LNCAP (cell line): ENCODE data around the gene SH3RF3.

Experiments
- TF ChIP-seq, protein P1 (sequence below): fragments of 450-650 bp; IDR thresholded peaks from 2 replicates; pipeline ENCODE4 v1.5.1; 2017; ENCODE audit warnings: mild to moderate bottlenecking

Gene SH3RF3

DNA sequence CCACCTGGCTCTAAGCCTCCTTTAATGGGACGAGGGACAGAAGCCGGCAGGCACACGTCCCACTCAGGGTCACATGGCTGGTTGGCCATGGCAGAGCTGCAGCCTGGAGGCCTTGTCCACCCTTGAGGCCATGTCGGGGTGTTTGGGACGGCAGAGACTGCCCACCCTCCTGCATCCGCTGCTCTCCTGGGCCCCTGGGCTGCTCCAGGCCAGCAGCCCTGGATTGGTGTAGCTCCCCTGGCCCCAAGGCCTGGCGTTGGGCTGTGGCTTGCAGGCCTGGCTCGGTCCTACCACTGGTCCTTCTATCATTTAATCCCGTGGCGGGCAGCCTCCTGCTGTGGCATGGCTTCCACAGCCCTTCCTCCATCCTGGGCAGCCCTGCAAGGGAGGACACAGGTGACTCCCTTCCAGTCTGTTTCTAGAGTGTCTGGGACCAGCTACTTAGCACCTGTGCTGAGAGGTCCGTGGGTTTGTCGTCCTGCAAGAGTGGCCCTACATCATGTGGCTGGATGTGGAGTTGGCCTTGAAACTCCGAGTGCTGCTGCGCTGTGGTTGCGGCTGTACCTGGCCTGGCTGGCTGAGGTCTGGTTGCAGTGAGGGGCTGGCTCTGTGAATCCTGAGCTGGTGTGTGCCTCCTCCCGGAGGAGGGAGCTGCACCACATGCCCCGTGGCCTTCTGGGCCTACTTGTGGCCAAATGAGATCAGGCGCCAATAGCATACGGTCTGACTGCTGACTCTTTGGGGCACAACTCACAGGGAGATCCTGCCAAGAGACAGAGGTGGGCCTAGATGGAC lies 67.3 kb downstream of the SH3RF3 start:
- TF ChIP-seq, protein P1, sequence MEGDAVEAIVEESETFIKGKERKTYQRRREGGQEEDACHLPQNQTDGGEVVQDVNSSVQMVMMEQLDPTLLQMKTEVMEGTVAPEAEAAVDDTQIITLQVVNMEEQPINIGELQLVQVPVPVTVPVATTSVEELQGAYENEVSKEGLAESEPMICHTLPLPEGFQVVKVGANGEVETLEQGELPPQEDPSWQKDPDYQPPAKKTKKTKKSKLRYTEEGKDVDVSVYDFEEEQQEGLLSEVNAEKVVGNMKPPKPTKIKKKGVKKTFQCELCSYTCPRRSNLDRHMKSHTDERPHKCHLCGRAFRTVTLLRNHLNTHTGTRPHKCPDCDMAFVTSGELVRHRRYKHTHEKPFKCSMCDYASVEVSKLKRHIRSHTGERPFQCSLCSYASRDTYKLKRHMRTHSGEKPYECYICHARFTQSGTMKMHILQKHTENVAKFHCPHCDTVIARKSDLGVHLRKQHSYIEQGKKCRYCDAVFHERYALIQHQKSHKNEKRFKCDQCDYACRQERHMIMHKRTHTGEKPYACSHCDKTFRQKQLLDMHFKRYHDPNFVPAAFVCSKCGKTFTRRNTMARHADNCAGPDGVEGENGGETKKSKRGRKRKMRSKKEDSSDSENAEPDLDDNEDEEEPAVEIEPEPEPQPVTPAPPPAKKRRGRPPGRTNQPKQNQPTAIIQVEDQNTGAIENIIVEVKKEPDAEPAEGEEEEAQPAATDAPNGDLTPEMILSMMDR = no peak

DNA sequence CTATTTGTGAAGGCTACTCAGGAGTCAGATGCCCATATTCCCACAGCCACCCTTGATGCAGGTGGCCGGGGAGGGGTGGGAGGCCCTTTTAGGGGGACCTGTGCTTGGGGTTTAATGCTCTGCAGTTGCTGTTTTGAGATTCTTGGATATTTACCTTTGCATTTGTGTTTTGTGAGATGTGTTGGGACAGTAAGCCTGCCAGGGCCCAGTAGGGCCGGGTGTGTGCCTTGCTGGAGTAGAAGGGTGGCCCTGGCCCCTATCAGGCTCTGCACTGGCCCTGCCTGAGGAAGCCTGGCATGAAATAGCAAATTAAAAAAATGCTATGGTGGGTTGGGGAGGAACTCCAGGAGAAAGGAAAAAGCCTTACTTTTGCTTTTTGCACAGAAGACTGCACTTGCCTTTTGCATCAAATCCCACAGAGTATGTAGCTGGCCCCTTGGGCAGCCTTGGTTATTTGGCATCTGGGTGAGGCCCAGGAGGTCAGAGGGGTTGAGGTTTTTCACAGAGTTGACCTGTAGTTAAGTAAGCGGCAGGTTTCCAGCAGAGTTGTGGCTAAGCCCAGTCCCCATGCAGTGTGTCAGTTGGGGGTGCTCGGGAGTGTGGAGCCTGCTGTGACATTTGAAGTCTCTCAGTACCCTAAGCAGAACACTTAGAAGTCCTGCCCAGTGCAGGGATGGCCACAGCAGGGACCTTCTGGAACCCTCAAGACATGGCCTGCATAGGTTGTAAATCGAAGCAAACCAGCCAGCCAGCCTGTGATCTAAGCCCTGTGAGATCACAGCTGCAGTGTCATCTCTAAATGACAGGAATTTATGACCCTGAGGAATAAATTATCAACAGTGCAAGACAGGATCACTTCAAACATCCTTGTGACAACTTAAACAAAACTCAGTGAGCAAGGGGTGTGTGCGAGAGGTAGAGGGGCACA lies 68.8 kb downstream of the SH3RF3 start:
- TF ChIP-seq, protein P1 = no peak

DNA sequence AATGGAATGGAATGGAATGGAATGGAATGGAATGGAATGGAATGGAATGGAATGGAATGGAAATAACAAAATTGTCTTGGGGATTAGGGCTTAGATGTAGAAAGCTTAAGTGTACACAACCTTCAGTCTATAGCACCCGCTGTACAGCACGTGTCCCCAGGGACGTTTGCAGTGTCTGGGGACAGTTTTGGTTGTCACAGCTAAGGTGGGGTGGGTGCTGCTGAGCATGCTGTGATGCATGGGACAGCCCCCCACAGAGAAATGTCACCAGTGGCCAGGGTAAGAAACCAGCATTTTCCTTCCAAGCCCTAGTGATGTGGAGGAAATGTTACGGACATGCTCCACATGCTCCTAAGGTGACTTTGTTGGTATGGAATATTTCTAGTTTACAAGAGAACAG lies 70.8 kb downstream of the SH3RF3 start:
- TF ChIP-seq, protein P1 = no peak

DNA sequence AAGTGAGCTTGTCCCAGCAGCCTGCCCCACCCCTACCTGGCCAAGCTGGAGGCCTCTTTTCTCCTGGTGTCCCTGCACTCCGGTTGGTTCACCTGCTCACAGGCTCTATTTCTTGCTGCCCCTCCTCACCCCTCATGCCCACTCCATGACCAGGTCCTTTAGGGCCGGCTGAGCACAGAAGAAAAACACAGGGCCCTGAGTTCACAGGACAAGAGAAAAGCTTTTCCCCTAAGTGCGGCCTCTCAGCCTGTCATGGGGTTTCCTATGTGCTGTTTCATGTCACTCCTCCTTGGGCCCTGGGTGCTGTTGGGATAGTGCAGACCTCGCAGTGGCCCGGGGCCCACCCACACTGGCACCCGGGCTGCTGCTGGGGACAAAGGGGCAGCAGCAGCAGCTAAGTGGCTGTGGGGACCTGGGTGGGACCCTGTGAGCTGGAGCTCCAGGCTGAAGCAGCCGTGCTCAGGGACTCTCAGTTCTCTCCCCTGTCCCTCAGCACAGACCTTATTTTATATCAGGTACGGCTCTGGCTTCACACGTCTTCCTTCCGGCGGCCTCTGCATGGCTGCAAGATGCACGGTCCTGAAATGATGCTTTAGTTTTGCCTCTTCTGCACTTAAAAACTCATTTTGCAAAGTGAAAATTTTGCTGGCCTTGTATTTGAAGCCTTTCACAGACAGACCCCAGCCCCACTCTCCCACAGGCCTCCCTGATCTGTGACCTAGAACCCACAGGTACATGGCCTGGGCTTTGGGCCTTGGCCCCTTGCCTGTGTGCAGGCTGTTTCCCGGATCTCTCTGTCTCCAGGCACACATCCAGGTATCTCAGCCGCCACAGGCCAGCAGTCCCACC lies 71.8 kb downstream of the SH3RF3 start:
- TF ChIP-seq, protein P1 = no peak

DNA sequence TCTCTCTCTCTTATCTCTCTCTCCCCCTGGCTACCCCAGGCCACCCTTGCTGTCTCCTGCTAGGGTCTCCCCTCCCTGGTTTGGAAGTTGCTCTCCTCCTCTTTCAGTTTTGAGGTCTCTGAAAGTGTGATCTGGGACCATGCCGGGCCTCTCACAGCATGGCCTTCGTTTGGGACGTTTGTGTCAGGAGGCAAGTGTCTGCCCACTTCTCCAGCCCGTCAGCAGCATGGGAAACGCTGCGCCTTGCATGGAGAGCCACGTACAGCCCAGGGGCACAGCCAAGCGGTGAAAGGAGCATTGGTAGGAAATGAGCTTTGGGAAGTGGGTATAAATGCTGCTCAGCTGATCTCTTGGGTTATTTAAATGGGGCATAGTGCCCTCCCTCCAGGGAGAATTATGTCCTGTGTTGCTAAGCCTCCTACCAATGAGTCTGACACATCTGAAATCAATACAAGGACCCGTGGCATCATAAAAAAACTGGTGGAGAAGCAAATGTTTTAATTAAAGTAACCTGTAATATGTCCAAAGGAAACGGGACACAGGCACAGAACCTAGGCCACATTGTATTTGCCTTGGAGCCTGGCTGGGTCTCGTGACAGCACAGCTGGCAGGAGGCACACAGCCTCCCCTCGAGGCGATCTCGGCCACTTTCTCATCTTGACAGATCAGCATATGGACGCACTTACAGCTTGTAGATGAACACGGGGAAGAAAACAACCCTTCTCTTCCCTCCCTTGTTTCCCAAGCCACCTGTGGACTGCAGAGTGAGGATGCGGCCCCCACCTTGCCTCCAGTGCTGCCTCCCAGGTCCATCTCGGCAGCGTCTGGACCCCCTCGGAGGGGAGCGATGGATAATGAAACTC lies 72.7 kb downstream of the SH3RF3 start:
- TF ChIP-seq, protein P1 = no peak

DNA sequence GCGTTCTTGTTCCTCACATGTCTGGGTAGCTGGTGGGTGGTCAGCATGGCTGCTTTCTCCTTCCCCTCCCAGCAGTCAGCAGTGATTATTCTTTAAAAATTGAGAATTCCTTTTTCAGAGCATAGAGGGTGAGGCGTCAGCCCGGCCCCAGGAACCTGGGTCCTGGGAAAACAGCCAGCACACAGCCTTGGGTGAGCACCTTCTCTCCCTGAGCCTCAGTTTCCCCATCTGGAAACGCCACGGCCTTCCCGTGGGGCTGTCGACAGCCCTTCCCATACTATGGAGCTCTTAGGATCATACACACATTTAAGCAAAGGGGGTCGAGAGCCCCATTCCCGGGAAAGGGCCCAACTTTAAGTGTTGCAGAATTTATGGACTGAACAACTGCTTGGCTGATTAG lies 73.5 kb downstream of the SH3RF3 start:
- TF ChIP-seq, protein P1 = no peak
